LNCaP clone FGC (cell line): ENCODE data around the gene RAN.
"Not testable (repeated sequence)": the region's sequence is repeated elsewhere in the genome, so short reads cannot be mapped to it uniquely, and the experiment has no call there.

ENCODE experiments used
- DNase-seq: peaks from one replicate; pipeline ENCODE4 v3.0.0-alpha.2; 2011; ENCODE audit warnings: low read depth
- H3K4me3 ChIP-seq: 2 replicates; pipeline ENCODE4 v1.5.1; 2011; ENCODE audit warnings: mild to moderate bottlenecking, low read depth, low read length, control low read depth
- CTCF ChIP-seq: IDR thresholded peaks from 2 replicates; pipeline ENCODE4 v1.5.1; 2012; ENCODE audit warnings: mild to moderate bottlenecking; ENCODE audit not compliant: control insufficient read depth, insufficient read depth; ENCODE audit errors: extremely low read depth

The RAN gene

GRCh38 chr12:130878193-130879185, 6.6 kb downstream of the RAN start:
- DNase-seq = no peak
- no peak for TF ChIP-seq CTCF
- no peak overlapping the region for H3K4me3 ChIP-seq

- no peak for DNase-seq
- H3K4me3 ChIP-seq = no peak overlapping the region
- TF ChIP-seq CTCF = no peak
Measured at GRCh38 chr12:130879212-130879686, 7.4 kb downstream of the RAN start.

- TF ChIP-seq CTCF = no peak
- no peak for DNase-seq
- H3K4me3 ChIP-seq = no peak overlapping the region
Measured at GRCh38 chr12:130879781-130880389, 8.0 kb downstream of the RAN start.

- DNase-seq = no peak
- no peak overlapping the region for H3K4me3 ChIP-seq
- TF ChIP-seq CTCF = no peak
Measured at GRCh38 chr12:130880411-130880885, 8.6 kb downstream of the RAN start.

- no peak overlapping the region for H3K4me3 ChIP-seq
- TF ChIP-seq CTCF = no peak
- no peak for DNase-seq
Measured at GRCh38 chr12:130881046-130881445, 9.2 kb downstream of the RAN start.

- no peak overlapping the region for H3K4me3 ChIP-seq
- DNase-seq = no peak
- TF ChIP-seq CTCF = no peak
Measured at GRCh38 chr12:130881548-130881947, 9.7 kb downstream of the RAN start.

- not testable (repeated sequence) for H3K4me3 ChIP-seq, DNase-seq
Measured at GRCh38 chr12:130887190-130887589, 15.3 kb downstream of the RAN start.
